GM23338 (cell line): ENCODE data around the gene SV2C.

Experiments
- CREB1 ChIP-seq: fragments of 250-450 bp; sonication (Bioruptor Pico); IDR thresholded peaks from 2 replicates; pipeline ENCODE4 v1.5.0; 2020; ENCODE audit warnings: low read depth, mild to moderate bottlenecking, moderate library complexity
- CTCF ChIP-seq, 2 experiments: fragments of 200-600 bp in 1 of 2; sonication (generic) in 1 of 2; conservative IDR thresholded peaks; 2 replicates each; pipeline versions ENCODE4 v1.5.1 to v1.6.1; 2016 to 2017; ENCODE audit warnings: antibody characterized with exemption in 2 of 2, low read depth in 2 of 2, mild to moderate bottlenecking in 2 of 2, moderate library complexity in 1 of 2
- ETS1 ChIP-seq: IDR thresholded peaks from 2 replicates; pipeline ENCODE4 v1.6.1; 2016; ENCODE audit warnings: antibody characterized with exemption
- EZH2 ChIP-seq: fragments of 200-600 bp; sonication (generic); IDR thresholded peaks from one replicate; pipeline ENCODE4 v1.8.0; 2017; ENCODE audit warnings: antibody characterized with exemption, mild to moderate bottlenecking, low read depth; ENCODE audit not compliant: unreplicated experiment
- EZH2phosphoT487 ChIP-seq: fragments of 200-600 bp; sonication (generic); IDR thresholded peaks from one replicate; pipeline ENCODE4 v1.8.1; 2018; ENCODE audit warnings: antibody characterized with exemption; ENCODE audit not compliant: unreplicated experiment
- JUNB ChIP-seq: IDR thresholded peaks from one replicate; pipeline ENCODE4 v1.6.1; 2016; ENCODE audit warnings: antibody characterized with exemption; ENCODE audit not compliant: unreplicated experiment
- POLR2AphosphoS5 ChIP-seq: IDR thresholded peaks from 2 replicates; pipeline ENCODE4 v1.6.1; 2016; ENCODE audit warnings: antibody characterized with exemption, low read depth
- STAT1 ChIP-seq: IDR thresholded peaks from one replicate; pipeline ENCODE4 v1.6.1; 2016; ENCODE audit warnings: antibody characterized with exemption; ENCODE audit not compliant: unreplicated experiment
- ZNF114 ChIP-seq: fragments of 250-450 bp; sonication (Bioruptor Pico); IDR thresholded peaks from 2 replicates; pipeline ENCODE4 v1.5.0; 2020; ENCODE audit warnings: mild to moderate bottlenecking, moderate library complexity
- ZNF331 ChIP-seq: fragments of 250-450 bp; sonication (Bioruptor Pico); IDR thresholded peaks from 2 replicates; pipeline ENCODE4 v1.5.0; 2020; ENCODE audit warnings: low read depth, mild to moderate bottlenecking, moderate library complexity
- TF ChIP-seq, protein P1 (sequence below): IDR thresholded peaks from one replicate; pipeline ENCODE4 v1.6.1; 2018; ENCODE audit warnings: antibody characterized with exemption; ENCODE audit not compliant: unreplicated experiment
- TF ChIP-seq, protein P2 (sequence below): fragments of 250-450 bp; sonication (Bioruptor Pico); IDR thresholded peaks from 2 replicates; pipeline ENCODE4 v1.5.0; 2020; ENCODE audit warnings: mild to moderate bottlenecking, moderate library complexity

DNA sequence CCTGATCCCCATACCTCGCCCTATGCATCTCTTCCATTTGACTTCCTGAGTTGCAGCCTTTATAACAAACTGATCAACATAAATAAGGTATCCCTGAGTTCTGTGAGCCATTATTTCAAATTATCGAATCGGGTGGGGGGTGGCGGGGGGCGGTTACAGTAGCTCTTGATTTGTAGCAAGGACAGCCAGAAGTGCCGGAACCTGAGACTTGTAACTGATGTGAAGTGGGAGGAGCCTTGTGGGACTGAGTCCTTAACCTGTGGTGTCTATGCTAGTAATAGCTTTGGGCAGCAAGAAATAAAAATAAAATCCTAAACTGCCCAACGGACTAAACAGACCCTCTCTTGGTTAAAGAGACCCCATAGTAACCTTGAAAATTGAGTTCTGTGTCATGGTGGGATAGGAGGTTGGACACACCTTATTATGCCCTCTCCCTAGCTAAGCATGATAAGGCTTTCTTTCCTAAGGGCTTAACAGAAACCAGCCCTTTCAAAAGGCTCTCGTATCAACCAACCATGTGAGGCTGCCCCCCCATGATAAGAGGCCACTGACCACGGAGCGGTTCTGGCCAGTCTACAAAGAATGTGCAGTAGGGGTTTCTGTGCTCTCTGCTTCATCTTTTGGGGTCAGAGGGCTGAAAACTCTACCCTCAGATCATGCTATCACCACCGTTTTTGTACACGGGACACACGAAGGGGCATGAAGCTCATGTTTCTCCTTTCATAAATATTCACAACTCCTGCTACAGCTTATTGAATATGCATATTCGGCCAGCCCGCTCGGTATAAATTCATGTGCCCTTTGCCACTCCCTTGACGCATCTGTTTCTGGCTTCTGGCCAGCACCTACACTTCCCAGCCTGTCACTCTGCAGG lies 280.4 kb downstream of the SV2C start:
- TF ChIP-seq CTCF (conservative IDR thresholded peaks at IDR 0.05; ENCODE audit: low read depth in 2 of 2) (no peak), EZH2 (no peak), STAT1 (no peak), POLR2AphosphoS5 (no peak), ZNF331 (no peak), JUNB (no peak), EZH2phosphoT487 (no peak), ETS1 (no peak), CREB1 (CRISPR knock-in tag) (no peak), ZNF114 (CRISPR knock-in tag) (no peak)
- TF ChIP-seq, protein P1, sequence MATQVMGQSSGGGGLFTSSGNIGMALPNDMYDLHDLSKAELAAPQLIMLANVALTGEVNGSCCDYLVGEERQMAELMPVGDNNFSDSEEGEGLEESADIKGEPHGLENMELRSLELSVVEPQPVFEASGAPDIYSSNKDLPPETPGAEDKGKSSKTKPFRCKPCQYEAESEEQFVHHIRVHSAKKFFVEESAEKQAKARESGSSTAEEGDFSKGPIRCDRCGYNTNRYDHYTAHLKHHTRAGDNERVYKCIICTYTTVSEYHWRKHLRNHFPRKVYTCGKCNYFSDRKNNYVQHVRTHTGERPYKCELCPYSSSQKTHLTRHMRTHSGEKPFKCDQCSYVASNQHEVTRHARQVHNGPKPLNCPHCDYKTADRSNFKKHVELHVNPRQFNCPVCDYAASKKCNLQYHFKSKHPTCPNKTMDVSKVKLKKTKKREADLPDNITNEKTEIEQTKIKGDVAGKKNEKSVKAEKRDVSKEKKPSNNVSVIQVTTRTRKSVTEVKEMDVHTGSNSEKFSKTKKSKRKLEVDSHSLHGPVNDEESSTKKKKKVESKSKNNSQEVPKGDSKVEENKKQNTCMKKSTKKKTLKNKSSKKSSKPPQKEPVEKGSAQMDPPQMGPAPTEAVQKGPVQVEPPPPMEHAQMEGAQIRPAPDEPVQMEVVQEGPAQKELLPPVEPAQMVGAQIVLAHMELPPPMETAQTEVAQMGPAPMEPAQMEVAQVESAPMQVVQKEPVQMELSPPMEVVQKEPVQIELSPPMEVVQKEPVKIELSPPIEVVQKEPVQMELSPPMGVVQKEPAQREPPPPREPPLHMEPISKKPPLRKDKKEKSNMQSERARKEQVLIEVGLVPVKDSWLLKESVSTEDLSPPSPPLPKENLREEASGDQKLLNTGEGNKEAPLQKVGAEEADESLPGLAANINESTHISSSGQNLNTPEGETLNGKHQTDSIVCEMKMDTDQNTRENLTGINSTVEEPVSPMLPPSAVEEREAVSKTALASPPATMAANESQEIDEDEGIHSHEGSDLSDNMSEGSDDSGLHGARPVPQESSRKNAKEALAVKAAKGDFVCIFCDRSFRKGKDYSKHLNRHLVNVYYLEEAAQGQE: no peak
- TF ChIP-seq, protein P2, sequence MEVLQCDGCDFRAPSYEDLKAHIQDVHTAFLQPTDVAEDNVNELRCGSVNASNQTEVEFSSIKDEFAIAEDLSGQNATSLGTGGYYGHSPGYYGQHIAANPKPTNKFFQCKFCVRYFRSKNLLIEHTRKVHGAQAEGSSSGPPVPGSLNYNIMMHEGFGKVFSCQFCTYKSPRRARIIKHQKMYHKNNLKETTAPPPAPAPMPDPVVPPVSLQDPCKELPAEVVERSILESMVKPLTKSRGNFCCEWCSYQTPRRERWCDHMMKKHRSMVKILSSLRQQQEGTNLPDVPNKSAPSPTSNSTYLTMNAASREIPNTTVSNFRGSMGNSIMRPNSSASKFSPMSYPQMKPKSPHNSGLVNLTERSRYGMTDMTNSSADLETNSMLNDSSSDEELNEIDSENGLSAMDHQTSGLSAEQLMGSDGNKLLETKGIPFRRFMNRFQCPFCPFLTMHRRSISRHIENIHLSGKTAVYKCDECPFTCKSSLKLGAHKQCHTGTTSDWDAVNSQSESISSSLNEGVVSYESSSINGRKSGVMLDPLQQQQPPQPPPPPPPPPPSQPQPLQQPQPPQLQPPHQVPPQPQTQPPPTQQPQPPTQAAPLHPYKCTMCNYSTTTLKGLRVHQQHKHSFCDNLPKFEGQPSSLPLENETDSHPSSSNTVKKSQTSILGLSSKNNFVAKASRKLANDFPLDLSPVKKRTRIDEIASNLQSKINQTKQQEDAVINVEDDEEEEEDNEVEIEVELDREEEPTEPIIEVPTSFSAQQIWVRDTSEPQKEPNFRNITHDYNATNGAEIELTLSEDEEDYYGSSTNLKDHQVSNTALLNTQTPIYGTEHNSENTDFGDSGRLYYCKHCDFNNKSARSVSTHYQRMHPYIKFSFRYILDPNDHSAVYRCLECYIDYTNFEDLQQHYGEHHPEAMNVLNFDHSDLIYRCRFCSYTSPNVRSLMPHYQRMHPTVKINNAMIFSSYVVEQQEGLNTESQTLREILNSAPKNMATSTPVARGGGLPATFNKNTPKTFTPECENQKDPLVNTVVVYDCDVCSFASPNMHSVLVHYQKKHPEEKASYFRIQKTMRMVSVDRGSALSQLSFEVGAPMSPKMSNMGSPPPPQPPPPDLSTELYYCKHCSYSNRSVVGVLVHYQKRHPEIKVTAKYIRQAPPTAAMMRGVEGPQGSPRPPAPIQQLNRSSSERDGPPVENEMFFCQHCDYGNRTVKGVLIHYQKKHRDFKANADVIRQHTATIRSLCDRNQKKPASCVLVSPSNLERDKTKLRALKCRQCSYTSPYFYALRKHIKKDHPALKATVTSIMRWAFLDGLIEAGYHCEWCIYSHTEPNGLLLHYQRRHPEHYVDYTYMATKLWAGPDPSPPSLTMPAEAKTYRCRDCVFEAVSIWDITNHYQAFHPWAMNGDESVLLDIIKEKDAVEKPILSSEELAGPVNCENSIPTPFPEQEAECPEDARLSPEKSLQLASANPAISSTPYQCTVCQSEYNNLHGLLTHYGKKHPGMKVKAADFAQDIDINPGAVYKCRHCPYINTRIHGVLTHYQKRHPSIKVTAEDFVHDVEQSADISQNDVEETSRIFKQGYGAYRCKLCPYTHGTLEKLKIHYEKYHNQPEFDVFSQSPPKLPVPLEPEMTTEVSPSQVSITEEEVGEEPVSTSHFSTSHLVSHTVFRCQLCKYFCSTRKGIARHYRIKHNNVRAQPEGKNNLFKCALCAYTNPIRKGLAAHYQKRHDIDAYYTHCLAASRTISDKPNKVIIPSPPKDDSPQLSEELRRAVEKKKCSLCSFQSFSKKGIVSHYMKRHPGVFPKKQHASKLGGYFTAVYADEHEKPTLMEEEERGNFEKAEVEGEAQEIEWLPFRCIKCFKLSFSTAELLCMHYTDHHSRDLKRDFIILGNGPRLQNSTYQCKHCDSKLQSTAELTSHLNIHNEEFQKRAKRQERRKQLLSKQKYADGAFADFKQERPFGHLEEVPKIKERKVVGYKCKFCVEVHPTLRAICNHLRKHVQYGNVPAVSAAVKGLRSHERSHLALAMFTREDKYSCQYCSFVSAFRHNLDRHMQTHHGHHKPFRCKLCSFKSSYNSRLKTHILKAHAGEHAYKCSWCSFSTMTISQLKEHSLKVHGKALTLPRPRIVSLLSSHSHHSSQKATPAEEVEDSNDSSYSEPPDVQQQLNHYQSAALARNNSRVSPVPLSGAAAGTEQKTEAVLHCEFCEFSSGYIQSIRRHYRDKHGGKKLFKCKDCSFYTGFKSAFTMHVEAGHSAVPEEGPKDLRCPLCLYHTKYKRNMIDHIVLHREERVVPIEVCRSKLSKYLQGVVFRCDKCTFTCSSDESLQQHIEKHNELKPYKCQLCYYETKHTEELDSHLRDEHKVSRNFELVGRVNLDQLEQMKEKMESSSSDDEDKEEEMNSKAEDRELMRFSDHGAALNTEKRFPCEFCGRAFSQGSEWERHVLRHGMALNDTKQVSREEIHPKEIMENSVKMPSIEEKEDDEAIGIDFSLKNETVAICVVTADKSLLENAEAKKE (CRISPR knock-in tag): no peak
